NCI-H2227 (cell line): Measurements from ENCODE around the gene MOAP1.
"Not testable (repeated sequence)": the region's sequence is repeated elsewhere in the genome, so short reads cannot be mapped to it uniquely, and the experiment has no call there.

ENCODE experiments used
- DNase-seq: peaks from one replicate; lab custom pipeline; 2025; ENCODE audit not compliant: unreplicated experiment; lab: John Stamatoyannopoulos, UW

The MOAP1 gene

GRCh38 chr14:93148979-93149378, 35.7 kb downstream of the MOAP1 start:
- no peak for DNase-seq

- DNase-seq, result no peak
These were observed 38.6 kb downstream of the MOAP1 start for GRCh38 chr14:93146119-93146518.

- DNase-seq, result no peak
These were observed 41.6 kb downstream of the MOAP1 start for GRCh38 chr14:93142854-93143652.

- peak; percentile 66 for DNase-seq
These were observed 46.8 kb downstream of the MOAP1 start for GRCh38 chr14:93137864-93138263.

GRCh38 chr14:93136508-93136907, 48.2 kb downstream of the MOAP1 start:
- DNase-seq, result not testable (repeated sequence)

- no peak for DNase-seq
These were observed 48.7 kb downstream of the MOAP1 start for GRCh38 chr14:93136009-93136408.

GRCh38 chr14:93135399-93135798, 49.3 kb downstream of the MOAP1 start:
- no peak for DNase-seq

GRCh38 chr14:93133464-93133863, 51.2 kb downstream of the MOAP1 start:
- no peak for DNase-seq

GRCh38 chr14:93132472-93133065, 52.1 kb downstream of the MOAP1 start:
- peak; percentile 18 for DNase-seq
